ENCODE data around the gene KLHL6.
"Not testable (repeated sequence)": the region's sequence is repeated elsewhere in the genome, so short reads cannot be mapped to it uniquely, and the experiment has no call there.

Gene KLHL6

DNA sequence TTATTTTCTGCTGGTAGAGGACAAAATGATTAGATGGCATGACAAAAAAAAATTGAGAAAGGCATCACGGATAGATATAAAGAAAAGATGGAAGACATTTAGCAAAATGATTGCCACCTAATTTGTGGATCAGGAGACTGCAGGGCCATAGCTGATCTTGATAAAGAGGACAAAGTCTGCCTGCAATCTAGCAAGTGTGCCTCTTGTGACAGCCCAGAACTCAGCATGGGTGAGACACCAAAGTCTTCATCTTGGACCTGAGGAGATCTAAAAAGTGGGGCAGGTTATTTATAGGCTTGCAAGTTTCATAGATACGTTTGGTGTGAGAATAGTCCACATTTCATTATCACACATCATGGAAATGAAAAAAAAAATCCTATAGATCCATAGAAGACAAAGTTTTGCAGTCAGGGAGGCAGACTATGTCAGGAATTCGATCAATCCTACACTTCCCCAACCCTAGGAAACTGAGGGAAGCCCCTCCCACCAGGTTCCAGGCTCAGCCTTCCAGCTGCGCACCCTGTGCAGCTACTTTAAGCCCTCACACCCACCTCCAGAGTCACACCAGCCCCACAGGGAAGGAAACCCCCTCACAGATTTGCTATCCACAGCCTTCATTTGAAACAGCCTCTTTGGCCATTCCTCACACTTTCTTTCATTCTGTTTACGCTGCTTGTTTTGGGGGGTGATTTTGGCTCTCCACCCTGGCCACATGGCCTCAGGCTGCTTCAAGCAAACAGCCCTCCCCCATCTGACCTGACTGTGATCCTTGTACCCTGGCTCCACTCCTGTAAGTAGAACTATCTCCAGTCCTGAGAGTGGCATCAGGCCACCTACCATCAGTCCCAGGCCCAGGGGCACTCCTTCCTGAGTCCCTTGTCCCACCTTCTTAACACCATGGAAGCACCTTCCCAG, 28.1 kb upstream of the KLHL6 start:
- Histone ChIP-seq H3K4me3 (no peak overlapping the region), H3K4me1 (peaks cover 82% of the 10 kb centered on the region), H4K20me1 (no peaks in the 10 kb centered on the region), H3K9ac (peak overlapping the region; percentile 1; the same call in 1 of the 2 replicates), H3K9me3 (peaks cover 6% of the 10 kb centered on the region), H3K27me3 (no peaks in the 10 kb centered on the region), H3K27ac (peak overlapping the region; percentile 63), H3K4me2 (peak overlapping the region; percentile 53), H3K36me3 (no peaks in the 10 kb centered on the region)
- no peak for TF ChIP-seq Cebpa-rat (IDR thresholded peaks at IDR 0.05)

DNA sequence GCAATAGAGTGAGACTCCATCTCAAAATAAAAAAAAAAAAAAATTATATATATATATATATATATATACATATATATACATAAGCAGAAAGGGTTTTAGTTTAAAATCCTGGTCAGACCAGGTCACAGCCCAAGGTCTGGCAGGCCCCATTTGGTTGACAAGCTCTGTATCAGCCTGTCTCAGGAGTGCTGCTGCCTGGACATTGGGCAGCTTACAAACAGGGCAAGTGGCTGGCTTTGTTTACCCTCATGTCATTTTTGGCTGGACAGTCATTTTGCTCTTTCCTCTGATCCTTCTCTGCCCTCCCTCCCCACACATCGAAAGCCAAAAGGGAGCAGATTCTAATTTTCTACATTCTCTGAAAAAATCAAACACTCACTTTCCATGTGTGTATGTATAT, 26.7 kb upstream of the KLHL6 start:
- Histone ChIP-seq H3K36me3 (no peaks in the 10 kb centered on the region), H3K4me2 (no peak overlapping the region), H3K27me3 (no peaks in the 10 kb centered on the region), H4K20me1 (no peaks in the 10 kb centered on the region), H3K9me3 (no peaks in the 10 kb centered on the region), H3K27ac (no peak overlapping the region), H3K4me1 (peaks cover 82% of the 10 kb centered on the region), H3K9ac (no peak overlapping the region), H3K4me3 (no peak overlapping the region)
- TF ChIP-seq Cebpa-rat (IDR thresholded peaks at IDR 0.05) = no peak

DNA sequence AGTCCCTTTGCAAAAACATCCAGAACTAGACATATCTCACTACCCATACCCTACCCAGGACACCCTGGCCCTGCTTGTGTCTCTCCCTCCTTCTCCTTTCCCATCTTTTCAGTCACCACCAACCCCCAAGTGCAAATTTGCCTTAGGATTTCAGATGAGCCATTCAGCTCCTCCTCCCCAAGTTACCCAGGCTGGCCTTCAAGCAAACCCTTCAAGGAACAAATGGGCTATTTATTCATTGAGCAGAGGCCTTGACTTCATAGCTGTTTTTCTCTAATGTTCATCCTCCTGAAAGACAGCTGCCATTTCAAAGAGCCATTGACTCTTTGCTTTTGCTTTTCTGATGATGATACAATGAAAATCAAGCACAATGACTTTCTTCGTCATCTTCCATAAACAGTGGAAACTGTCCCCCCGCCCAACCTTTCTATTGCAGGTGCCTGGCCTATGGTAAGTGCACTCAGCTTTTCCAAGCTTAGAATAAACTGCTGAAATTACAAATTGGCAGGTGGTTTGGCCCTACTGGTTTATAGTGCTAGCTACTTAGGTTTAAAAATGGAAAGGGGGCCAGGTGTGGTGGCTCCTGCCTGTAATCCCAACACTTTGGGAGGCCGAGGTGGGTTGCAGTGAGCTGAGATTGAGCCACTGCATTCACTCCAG, 26.1 kb upstream of the KLHL6 start:
- Histone ChIP-seq H3K4me3 (no peak overlapping the region), H3K36me3 (no peaks in the 10 kb centered on the region), H3K4me2 (0 out of 2 replicates have a peak overlapping the region, but pooled peaks have one; percentile 7), H3K9me3 (no peaks in the 10 kb centered on the region), H3K4me1 (peaks cover 82% of the 10 kb centered on the region), H3K27ac (no peak overlapping the region), H3K27me3 (no peaks in the 10 kb centered on the region), H4K20me1 (no peaks in the 10 kb centered on the region), H3K9ac (no peak overlapping the region)
- TF ChIP-seq Cebpa-rat (IDR thresholded peaks at IDR 0.05) = no peak

DNA sequence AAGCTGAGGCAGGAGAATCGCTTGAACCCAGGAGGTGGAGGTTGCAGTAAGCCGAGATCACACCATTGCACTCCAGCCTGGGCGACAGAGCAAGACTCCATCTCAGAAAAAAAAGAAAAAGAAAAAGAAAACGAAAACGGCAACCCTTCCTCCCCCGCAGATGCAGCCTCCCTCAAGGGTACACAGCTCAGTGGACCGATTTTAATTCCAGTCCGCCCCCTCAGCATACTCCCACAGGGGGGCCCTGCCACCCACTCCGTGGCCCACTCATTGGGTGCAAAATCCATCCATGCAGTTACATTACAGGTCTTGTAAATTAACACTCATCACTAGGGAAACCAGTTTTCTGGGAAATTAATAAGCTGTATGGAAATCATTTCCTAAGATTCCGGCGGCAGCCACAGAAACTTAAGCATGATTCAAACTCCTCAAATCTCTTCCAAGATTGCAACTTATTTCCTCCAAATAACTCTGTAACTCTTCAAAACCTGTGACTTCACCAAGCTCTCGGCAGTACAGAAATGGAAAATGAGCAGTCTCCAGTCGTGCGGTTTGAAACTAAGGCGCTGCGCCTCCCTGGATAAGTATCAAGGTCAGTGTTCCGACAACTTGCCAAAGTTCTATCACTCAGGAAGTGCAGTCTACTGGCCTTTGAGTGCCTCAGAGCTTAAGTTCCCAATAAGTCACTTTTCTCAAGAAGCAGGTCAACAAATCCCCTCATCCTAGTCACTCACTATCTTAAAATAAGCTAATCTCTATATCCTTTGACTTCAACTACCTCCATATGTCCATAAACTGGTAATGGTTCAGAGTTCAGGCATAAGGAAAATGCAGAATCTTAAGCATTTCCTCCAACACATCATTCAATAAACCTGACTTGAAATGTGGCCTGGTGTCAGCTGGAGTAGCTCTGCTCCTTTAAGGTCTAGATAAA, 24.7 kb upstream of the KLHL6 start:
- Histone ChIP-seq H3K4me1 (peaks cover 84% of the 10 kb centered on the region), H3K27ac (peak overlapping the region; percentile 52), H3K27me3 (no peaks in the 10 kb centered on the region), H3K4me2 (peak overlapping the region; percentile 90), H3K9ac (peak overlapping the region; percentile 65), H3K36me3 (no peaks in the 10 kb centered on the region), H3K9me3 (no peaks in the 10 kb centered on the region), H4K20me1 (no peaks in the 10 kb centered on the region), H3K4me3 (peak overlapping the region; percentile 54)
- no peak for TF ChIP-seq Cebpa-rat (IDR thresholded peaks at IDR 0.05)

DNA sequence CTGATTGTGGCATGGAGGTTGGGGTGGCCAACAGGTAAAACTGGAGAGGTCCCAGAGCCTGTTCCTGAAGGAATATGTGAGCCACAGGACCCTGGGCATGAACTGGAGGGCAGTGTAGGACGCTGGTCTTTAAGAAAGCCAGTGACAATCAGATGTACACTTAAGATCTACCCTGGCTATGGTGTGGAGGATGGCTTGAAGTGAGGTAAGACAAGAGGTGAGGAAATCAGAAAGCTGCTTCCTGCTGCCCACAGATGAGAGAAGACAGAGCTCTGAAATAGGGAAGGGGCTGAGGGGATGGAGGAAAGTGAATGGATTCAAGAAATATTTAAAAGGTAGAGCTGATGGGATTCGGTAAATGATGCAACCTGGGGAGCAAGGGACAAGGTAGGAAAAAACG, 22.7 kb upstream of the KLHL6 start:
- H3K4me2 ChIP-seq = peak overlapping the region; percentile 83
- peak overlapping the region; percentile 11; the same call in 1 of the 2 replicates for H3K27ac ChIP-seq
- H4K20me1 ChIP-seq = no peaks in the 10 kb centered on the region
- H3K36me3 ChIP-seq = no peaks in the 10 kb centered on the region
- peaks cover 67% of the 10 kb centered on the region for H3K4me1 ChIP-seq
- no peak overlapping the region for H3K4me3 ChIP-seq
- no peaks in the 10 kb centered on the region for H3K27me3 ChIP-seq
- no peak overlapping the region for H3K9ac ChIP-seq
- no peak for TF ChIP-seq Cebpa-rat (IDR thresholded peaks at IDR 0.05)
- no peaks in the 10 kb centered on the region for H3K9me3 ChIP-seq

DNA sequence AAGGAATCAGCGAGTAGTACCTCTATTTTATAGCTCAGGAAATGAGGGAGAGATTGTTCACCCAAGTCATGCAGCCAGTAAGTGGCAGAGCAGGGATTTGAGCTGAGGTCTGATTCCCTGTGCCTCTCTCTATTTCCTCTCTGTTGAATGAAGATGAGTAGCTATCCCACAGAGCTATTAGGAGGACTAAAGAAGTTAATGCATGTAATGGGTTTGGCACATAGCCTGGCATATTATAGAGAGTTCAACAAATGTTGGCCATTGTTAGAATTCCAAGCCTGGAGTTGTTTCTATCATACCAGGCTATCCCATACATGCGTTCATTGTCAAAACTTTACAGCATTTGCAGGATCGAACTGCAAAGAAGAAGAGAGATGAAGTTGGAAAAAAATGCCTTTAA, 21.8 kb upstream of the KLHL6 start:
- no peaks in the 10 kb centered on the region for H4K20me1 ChIP-seq
- H3K9me3 ChIP-seq = no peaks in the 10 kb centered on the region
- no peaks in the 10 kb centered on the region for H3K27me3 ChIP-seq
- no peak overlapping the region for H3K27ac ChIP-seq
- H3K9ac ChIP-seq = no peak overlapping the region
- H3K36me3 ChIP-seq = no peaks in the 10 kb centered on the region
- peak overlapping the region; percentile 83 for H3K4me2 ChIP-seq
- H3K4me1 ChIP-seq = peaks cover 65% of the 10 kb centered on the region
- H3K4me3 ChIP-seq = no peak overlapping the region
- no peak for TF ChIP-seq Cebpa-rat (IDR thresholded peaks at IDR 0.05)

DNA sequence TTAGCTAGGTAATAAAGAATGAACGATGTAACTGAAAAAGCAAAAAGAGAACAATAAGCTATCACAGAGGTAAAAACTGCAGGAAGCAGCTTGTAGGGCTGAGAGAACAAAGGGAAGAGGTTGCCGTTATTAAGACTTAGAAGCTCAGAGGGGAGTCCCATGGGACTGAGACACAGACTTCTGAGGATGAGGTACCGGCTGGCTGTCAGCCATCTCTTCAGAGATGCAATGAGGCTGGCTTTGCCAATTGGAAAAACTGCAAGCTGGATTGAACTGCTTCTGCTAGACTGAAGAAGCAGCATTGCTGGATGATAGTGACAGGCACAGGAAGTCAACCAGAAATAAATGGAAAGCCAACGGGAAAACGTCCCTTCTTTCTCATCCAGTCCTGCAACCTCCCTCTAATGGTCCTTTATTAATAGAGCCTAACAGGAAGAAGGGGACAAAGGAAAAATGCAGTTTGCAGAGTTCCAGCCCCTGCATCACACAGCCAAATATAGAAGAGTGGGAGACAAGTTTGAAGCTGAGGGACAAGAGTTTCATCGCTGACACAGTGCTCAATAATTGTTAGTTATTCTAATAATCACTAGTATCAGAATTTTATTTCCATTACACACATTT, 21.1 kb upstream of the KLHL6 start:
- Histone ChIP-seq H3K27ac (peak overlapping the region; percentile 67), H3K4me1 (peaks cover 65% of the 10 kb centered on the region), H3K9ac (0 out of 2 replicates have a peak overlapping the region, but pooled peaks have one; percentile 23), H3K4me2 (peak overlapping the region; percentile 83), H3K36me3 (no peaks in the 10 kb centered on the region), H3K9me3 (no peaks in the 10 kb centered on the region), H3K27me3 (no peaks in the 10 kb centered on the region), H4K20me1 (no peaks in the 10 kb centered on the region), H3K4me3 (peak overlapping the region; percentile 36; the same call in 1 of the 2 replicates)
- no peak for TF ChIP-seq Cebpa-rat (IDR thresholded peaks at IDR 0.05)

DNA sequence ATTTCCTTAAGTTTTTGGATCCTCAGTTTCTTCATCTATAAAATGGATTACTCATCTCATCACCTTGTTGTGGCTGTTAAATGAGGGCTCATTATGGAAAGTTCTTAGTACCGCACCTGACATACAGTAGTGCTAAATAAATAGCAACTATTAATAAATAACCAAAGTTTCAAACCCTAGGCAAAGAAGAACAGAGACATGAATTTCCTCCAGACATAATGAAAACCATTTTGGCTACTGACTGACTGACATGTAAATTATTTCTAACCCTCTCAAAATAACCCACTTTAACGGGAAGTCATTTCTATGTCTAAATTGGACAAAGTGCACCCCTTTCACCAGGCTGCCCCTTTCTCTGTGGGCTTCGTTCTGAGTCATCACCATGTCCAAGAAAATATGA, 17.4 kb upstream of the KLHL6 start:
- TF ChIP-seq Cebpa-rat (IDR thresholded peaks at IDR 0.05) = no peak
- no peaks in the 10 kb centered on the region for H4K20me1 ChIP-seq
- no peak overlapping the region for H3K4me2 ChIP-seq
- H3K4me1 ChIP-seq = peaks cover 31% of the 10 kb centered on the region
- no peak overlapping the region for H3K4me3 ChIP-seq
- no peaks in the 10 kb centered on the region for H3K36me3 ChIP-seq
- H3K27me3 ChIP-seq = no peaks in the 10 kb centered on the region
- H3K9me3 ChIP-seq = no peaks in the 10 kb centered on the region
- no peak overlapping the region for H3K27ac ChIP-seq
- H3K9ac ChIP-seq = no peak overlapping the region

DNA sequence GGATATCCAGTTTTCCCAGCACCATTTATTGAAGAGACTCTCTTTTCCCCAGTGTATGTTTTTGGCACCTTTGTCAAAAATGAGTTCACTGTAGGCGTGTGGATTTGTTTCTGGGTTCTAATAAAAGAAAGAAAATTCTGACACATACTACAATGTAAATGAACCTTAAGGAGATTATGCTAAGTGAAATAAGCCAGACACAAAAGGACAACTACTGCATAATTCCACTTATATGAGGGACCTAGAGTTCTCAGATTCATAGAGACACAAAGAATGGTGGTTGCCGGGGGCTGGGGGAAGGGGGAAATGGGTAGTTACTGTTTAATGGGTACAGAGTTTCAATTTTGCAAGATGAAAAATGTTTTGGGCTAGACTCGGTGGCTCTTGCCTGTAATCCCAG, 14.7 kb upstream of the KLHL6 start:
- not testable (repeated sequence) for H3K36me3 ChIP-seq, H3K9me3 ChIP-seq, H3K9ac ChIP-seq, H3K4me3 ChIP-seq, H3K27me3 ChIP-seq, H3K4me1 ChIP-seq, H3K4me2 ChIP-seq, H3K27ac ChIP-seq, H4K20me1 ChIP-seq
